Psoas muscle (tissue), 8 donors: ENCODE data around the gene ETFA. TPM values are rescaled to one million over a fixed set of nuclear protein-coding genes. Genes with fewer than 3 reads are reported as not detected.

Experiments
- ATAC-seq, 4 donors: fragments of 200-7000 bp; cut with Tn5 transposase; one replicate each; pipeline ENCODE4 v1.9.1; 2020; ENCODE audit warnings: moderate library complexity in 3 of 4, mild to moderate bottlenecking in 2 of 4
- DNase-seq, 2 donors: peaks; one replicate each; pipeline ENCODE4 v3.0.0-alpha.2; 2020
- H3K27ac ChIP-seq: fragments of 200-600 bp; one replicate; pipeline ENCODE4 v1.8.0; 2022
- H3K27me3 ChIP-seq, 3 donors: fragments of 200-600 bp in 1 of 3; one replicate each; pipeline versions ENCODE4 v1.6.1 to v1.8.0; 2013 to 2022; ENCODE audit warnings: low read length in 2 of 3, mild to moderate bottlenecking in 2 of 3, moderate library complexity in 1 of 3; ENCODE audit not compliant: insufficient read depth in 3 of 3
- H3K36me3 ChIP-seq, 2 donors: fragments of 200-600 bp in 1 of 2; one replicate each; pipeline versions ENCODE4 v1.6.1 to v1.8.0; 2013 to 2022; ENCODE audit warnings: low read depth in 1 of 2, mild to moderate bottlenecking in 1 of 2, moderate library complexity in 1 of 2; ENCODE audit not compliant: insufficient read depth in 1 of 2
- H3K4me1 ChIP-seq: fragments of 200-600 bp; one replicate; pipeline ENCODE4 v1.8.0; 2022
- H3K4me3 ChIP-seq: fragments of 200-600 bp; one replicate; pipeline ENCODE4 v1.8.0; 2022; ENCODE audit warnings: mild to moderate bottlenecking
- H3K9me3 ChIP-seq: fragments of 200-600 bp; one replicate; pipeline ENCODE4 v1.8.0; 2022
- CTCF ChIP-seq: fragments of 200-600 bp; IDR thresholded peaks from one replicate; pipeline ENCODE4 v1.8.0; 2022; ENCODE audit warnings: antibody characterized with exemption
- WGBS, 3 donors: extraction: QIAGEN DNeasy Blood & Tissue Kit; methylation state at CpG; one replicate each; pipeline versions ENCODE4 v1.1.6 to v1.1.7; 2013; 5-methylcytosine and 5-hydroxymethylcytosine counted together
- intact Hi-C, 2 donors: fragments of 100-400 bp; cut with DNase I; formaldehyde crosslinking; loops; one replicate each; pipeline versions ENCODE4 v1.11.0 to v1.14.2; 2022
- polyA plus RNA-seq, 3 donors: library from polyadenylated mRNA; stranded (reverse); fragments of 200-250 nt; gene quantifications; one replicate each; pipeline ENCODE4 v1.2.3, GENCODE V29; 2013
- total RNA-seq, 4 donors: library from RNA; stranded (reverse); fragmentation: NEBNext Ultra II Directional in 2 of 4; extraction: Animal tissue kit (Norgen Biotek cat#: 25700) in 2 of 4; gene quantifications; one replicate each; pipeline versions ENCODE4 v1.2.1 to v1.2.4, GENCODE V29; 2021 to 2023
- donor health status: healthy with polysubstance abuse.
- donor health status: DM: no; HTN: no; CAD: no; lungs with moderate emphysema.
- donor health status: Bipolar disorder and iron deficiency.
- donor health status: healthy.
- donor health status: DM: yes; HTN: yes; CAD: no.
- donor health status: DM: no; HTN: no; CAD: no.
- donor health status: DM: no; HTN: no; CAD: no.
- donor health status: DM: yes; HTN: yes; CAD: no.

Gene ETFA
- total and polyA plus RNA-seq, 7 donors = 257 to 368 (median 276) TPM

- no peak for DNase-seq
- Histone ChIP-seq H3K36me3 (no peaks in the 10 kb centered on the region), H3K27me3 (no peaks in the 10 kb centered on the region), H3K4me3 (no peak overlapping the region), H3K4me1 (peaks cover 39% of the 10 kb centered on the region), H3K27ac (no peak overlapping the region), H3K9me3 (no peaks in the 10 kb centered on the region)
- 39 to 45% (median 43%) methylated on average over 4 of the region's 4 CpGs for WGBS, 3 donors
- intact Hi-C loops = no loop called here
- TF ChIP-seq CTCF = no peak
- no peak for ATAC-seq
These were observed 124.1 kb downstream of the ETFA start for GRCh38 chr15:76187163-76187562.

- Histone ChIP-seq H3K9me3 (no peaks in the 10 kb centered on the region), H3K4me1 (peaks cover 33% of the 10 kb centered on the region), H3K36me3 (no peaks in the 10 kb centered on the region), H3K27me3 (no peaks in the 10 kb centered on the region), H3K4me3 (no peak overlapping the region), H3K27ac (peak overlapping the region; percentile 46)
- intact Hi-C loops = loop anchor here in 1 of 2 donors (2.0 kb wide), 1 partner anchor 31 kb away; no protein-coding TSS in a partner anchor
- WGBS, 3 donors = 61 to 84% (median 62%) methylated on average over 3 of the region's 3 CpGs
- TF ChIP-seq CTCF = peak; percentile 36
- peak; percentile 39 to 66 (median 54) for ATAC-seq
- DNase-seq = no peak
These were observed 125.6 kb downstream of the ETFA start for GRCh38 chr15:76185716-76186115.

- peaks cover 28% of the 10 kb centered on the region for H3K4me1 ChIP-seq
These were observed 126.6 kb downstream of the ETFA start for GRCh38 chr15:76184650-76185035.

GRCh38 chr15:76183930-76184649 is 127.2 kb downstream of the ETFA start:
- no peak for TF ChIP-seq CTCF
- Histone ChIP-seq H3K36me3 (no peaks in the 10 kb centered on the region), H3K4me3 (no peak overlapping the region), H3K9me3 (no peaks in the 10 kb centered on the region), H3K4me1 (peaks cover 28% of the 10 kb centered on the region), H3K27me3 (no peaks in the 10 kb centered on the region), H3K27ac (no peak overlapping the region)
- no peak for ATAC-seq
- intact Hi-C loops = loop anchor here in 1 of 2 donors (2.0 kb wide), 1 partner anchor 29 kb away; no protein-coding TSS in a partner anchor
- no peak for DNase-seq
- 58 to 64% (median 61%) methylated on average over 10 of the region's 10 CpGs for WGBS, 3 donors

More at GRCh38 chr15:76184650-76185035, 126.6 kb downstream of the ETFA start:
- H3K36me3 ChIP-seq = no peaks in the 10 kb centered on the region
- no peaks in the 10 kb centered on the region for H3K27me3 ChIP-seq
- H3K27ac ChIP-seq = no peak overlapping the region
- no peak for ATAC-seq
- TF ChIP-seq CTCF = no peak
- intact Hi-C loops = loop anchor here in 1 of 2 donors (2.0 kb wide), 1 partner anchor 30 kb away; no protein-coding TSS in a partner anchor
- no peak for DNase-seq
- H3K4me3 ChIP-seq = no peak overlapping the region
- H3K9me3 ChIP-seq = no peaks in the 10 kb centered on the region
- WGBS, 3 donors = 68 to 89% (median 71%) methylated on average over 13 of the region's 13 CpGs
